Parathyroid adenoma (tissue), 2 donors: ENCODE results near the gene RIC3.

Experiments used
- H2AFZ ChIP-seq: fragments of 300-600 bp; sonication (generic); one replicate; pipeline ENCODE4 v1.7.0; 2017; ENCODE audit warnings: antibody characterized with exemption, mild to moderate bottlenecking
- H3K27ac ChIP-seq: fragments of 300-600 bp; sonication (generic); one replicate; pipeline ENCODE4 v1.7.0; 2017
- H3K27me3 ChIP-seq: fragments of 300-600 bp; sonication (generic); one replicate; pipeline ENCODE4 v1.7.0; 2017; ENCODE audit warnings: low read length; ENCODE audit not compliant: control insufficient read depth, insufficient read depth
- H3K36me3 ChIP-seq: fragments of 300-600 bp; sonication (generic); one replicate; pipeline ENCODE4 v1.7.0; 2017; ENCODE audit warnings: low read length; ENCODE audit not compliant: control insufficient read depth, insufficient read depth
- H3K4me1 ChIP-seq: fragments of 300-600 bp; sonication (generic); one replicate; pipeline ENCODE4 v1.7.0; 2017; ENCODE audit warnings: control low read depth
- H3K4me2 ChIP-seq: fragments of 300-600 bp; sonication (generic); one replicate; pipeline ENCODE4 v1.7.0; 2017; ENCODE audit warnings: low read length
- H3K4me3 ChIP-seq: fragments of 300-600 bp; sonication (generic); one replicate; pipeline ENCODE4 v1.7.0; 2017; ENCODE audit warnings: low read depth, low read length
- H3K79me2 ChIP-seq: fragments of 300-600 bp; sonication (generic); one replicate; pipeline ENCODE4 v1.7.0; 2017; ENCODE audit warnings: control low read depth
- H3K9ac ChIP-seq: fragments of 300-600 bp; sonication (generic); one replicate; pipeline ENCODE4 v1.7.0; 2017; ENCODE audit warnings: mild to moderate bottlenecking
- H3K9me3 ChIP-seq: fragments of 300-600 bp; sonication (generic); one replicate; pipeline ENCODE4 v1.7.0; 2017; ENCODE audit warnings: low read length; ENCODE audit not compliant: control insufficient read depth
- TF ChIP-seq, protein P1 (sequence below): fragments of 300-600 bp; sonication (generic); IDR thresholded peaks from one replicate; pipeline ENCODE4 v1.7.0; 2017; ENCODE audit warnings: antibody characterized with exemption, mild to moderate bottlenecking
- donor health status: primary hyperparathyroidism.

RIC3 gene

DNA sequence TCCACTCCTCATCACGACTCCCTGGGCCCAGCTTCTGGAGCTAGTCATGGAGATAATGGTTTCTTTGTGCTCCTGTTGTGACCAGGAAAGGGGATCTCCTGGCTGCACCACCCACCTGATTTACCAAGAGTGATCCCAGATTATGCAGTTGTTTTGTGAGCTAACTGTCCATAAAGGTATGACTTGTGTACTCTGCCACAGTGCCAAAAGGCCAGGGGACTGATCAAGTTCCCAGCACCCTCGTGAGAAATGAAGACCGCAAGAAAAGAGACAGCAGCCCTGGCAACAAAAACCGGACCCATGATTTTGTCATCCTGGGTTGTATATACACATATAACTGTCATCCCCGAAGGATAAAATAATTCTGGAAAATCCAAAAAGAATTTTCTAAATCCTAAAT lies 61.2 kb downstream of the RIC3 start:
- Histone ChIP-seq H3K9me3 (no peaks in the 10 kb centered on the region), H3K27me3 (no peaks in the 10 kb centered on the region), H3K4me2 (no peak overlapping the region), H3K9ac (no peak overlapping the region), H3K79me2 (no peaks in the 10 kb centered on the region), H2AFZ (no peak overlapping the region), H3K27ac (no peak overlapping the region), H3K4me1 (peaks cover 4% of the 10 kb centered on the region), H3K36me3 (no peaks in the 10 kb centered on the region), H3K4me3 (no peak overlapping the region)
- TF ChIP-seq, protein P1, sequence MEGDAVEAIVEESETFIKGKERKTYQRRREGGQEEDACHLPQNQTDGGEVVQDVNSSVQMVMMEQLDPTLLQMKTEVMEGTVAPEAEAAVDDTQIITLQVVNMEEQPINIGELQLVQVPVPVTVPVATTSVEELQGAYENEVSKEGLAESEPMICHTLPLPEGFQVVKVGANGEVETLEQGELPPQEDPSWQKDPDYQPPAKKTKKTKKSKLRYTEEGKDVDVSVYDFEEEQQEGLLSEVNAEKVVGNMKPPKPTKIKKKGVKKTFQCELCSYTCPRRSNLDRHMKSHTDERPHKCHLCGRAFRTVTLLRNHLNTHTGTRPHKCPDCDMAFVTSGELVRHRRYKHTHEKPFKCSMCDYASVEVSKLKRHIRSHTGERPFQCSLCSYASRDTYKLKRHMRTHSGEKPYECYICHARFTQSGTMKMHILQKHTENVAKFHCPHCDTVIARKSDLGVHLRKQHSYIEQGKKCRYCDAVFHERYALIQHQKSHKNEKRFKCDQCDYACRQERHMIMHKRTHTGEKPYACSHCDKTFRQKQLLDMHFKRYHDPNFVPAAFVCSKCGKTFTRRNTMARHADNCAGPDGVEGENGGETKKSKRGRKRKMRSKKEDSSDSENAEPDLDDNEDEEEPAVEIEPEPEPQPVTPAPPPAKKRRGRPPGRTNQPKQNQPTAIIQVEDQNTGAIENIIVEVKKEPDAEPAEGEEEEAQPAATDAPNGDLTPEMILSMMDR: no peak

DNA sequence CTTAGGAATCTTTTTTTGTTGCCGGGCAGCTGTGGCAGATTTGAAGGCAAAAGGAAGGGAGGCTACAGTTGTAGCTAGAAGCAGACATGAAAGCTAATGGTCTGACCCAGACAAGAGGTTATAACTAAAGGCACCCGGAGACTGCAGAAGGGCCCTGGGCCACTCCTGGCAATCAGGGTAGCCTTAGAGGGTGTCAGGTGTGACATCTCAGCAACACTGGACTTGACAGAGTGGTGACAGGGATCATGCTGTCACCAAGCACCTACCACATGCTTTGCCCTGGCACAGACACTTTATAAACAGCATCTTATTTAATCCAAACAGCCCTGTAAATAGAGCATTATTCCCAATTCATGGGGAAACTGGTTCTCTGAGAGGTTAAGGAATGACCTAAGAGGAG lies 62.1 kb downstream of the RIC3 start:
- TF ChIP-seq, protein P1: no peak
- Histone ChIP-seq H3K27me3 (no peaks in the 10 kb centered on the region), H3K4me2 (no peak overlapping the region), H3K9me3 (no peaks in the 10 kb centered on the region), H3K9ac (no peak overlapping the region), H3K4me3 (no peak overlapping the region), H2AFZ (no peak overlapping the region), H3K4me1 (peaks cover 4% of the 10 kb centered on the region), H3K36me3 (no peaks in the 10 kb centered on the region), H3K79me2 (no peaks in the 10 kb centered on the region), H3K27ac (no peak overlapping the region)

DNA sequence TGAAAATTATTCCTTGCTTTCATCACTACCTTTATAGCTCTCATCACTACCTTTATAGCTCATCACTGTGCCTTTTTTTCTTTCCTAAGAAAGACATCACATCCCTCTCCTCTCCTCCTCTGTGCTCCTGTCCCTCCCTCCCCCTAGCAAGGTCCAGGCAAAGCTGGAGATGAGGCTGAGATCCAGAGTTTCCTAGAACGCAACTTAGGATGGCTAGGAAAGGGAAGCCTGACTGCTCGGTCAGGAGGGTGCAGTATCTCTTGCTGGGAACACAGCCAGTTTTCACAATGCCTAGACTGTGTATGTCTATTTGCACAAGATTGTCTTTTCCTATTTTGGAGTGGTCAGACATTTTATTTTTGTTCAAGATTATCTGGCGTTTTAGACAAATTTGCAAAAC lies 63.2 kb downstream of the RIC3 start:
- H3K4me3 ChIP-seq: no peak overlapping the region
- H3K4me1 ChIP-seq: peaks cover under 1% of the 10 kb centered on the region
- no peak overlapping the region for H3K27ac ChIP-seq
- H3K36me3 ChIP-seq: no peaks in the 10 kb centered on the region
- H3K79me2 ChIP-seq: no peaks in the 10 kb centered on the region
- H3K9ac ChIP-seq: no peak overlapping the region
- H3K4me2 ChIP-seq: no peak overlapping the region
- H2AFZ ChIP-seq: no peak overlapping the region
- TF ChIP-seq, protein P1: no peak
- no peaks in the 10 kb centered on the region for H3K27me3 ChIP-seq
- H3K9me3 ChIP-seq: no peaks in the 10 kb centered on the region

DNA sequence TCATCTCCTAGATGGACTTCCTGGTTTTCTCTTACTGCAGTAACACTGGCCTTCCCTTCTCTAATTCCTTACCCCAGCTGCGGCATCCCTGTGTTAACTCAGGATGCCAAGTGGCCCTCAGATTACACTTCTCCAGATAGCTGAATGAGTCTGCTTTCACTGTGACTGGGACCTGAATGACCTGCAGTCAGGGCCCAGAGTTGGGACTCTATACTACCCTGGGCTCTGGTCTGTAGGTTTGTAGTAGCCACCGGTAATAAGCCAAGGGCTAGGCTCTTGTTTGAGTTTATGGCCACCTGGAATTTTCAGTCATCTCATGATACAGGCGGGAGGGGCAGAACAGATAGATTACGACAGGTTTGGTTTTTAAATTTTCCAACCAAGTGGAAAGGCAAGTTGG lies 63.7 kb downstream of the RIC3 start:
- H3K4me3 ChIP-seq: no peak overlapping the region
- H3K9ac ChIP-seq: no peak overlapping the region
- no peaks in the 10 kb centered on the region for H3K4me1 ChIP-seq
- H2AFZ ChIP-seq: no peak overlapping the region
- no peaks in the 10 kb centered on the region for H3K27me3 ChIP-seq
- H3K27ac ChIP-seq: no peak overlapping the region
- no peaks in the 10 kb centered on the region for H3K79me2 ChIP-seq
- TF ChIP-seq, protein P1: no peak
- no peaks in the 10 kb centered on the region for H3K36me3 ChIP-seq
- no peak overlapping the region for H3K4me2 ChIP-seq
- no peaks in the 10 kb centered on the region for H3K9me3 ChIP-seq

DNA sequence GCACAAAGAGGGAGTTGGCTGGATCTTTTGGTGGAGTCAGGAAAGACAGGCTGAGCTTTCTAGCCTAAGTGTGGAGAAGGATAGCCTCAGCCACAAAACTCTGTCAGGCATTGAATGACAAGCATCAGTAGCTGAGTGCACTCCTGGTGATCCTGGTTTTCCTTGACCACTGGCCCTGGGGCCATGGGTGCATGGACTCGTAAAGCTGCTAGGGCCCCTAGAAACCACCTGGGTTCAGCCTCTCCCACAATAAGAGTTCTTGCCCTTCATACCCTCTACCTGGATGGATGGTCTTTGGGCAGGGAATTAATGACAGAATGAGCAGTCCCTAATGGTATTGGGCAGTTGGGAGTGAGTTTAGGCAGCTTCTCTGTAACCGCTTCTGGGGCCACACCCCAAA lies 64.9 kb downstream of the RIC3 start:
- H3K4me2 ChIP-seq: no peak overlapping the region
- no peak overlapping the region for H3K27ac ChIP-seq
- H3K4me3 ChIP-seq: no peak overlapping the region
- H3K79me2 ChIP-seq: no peaks in the 10 kb centered on the region
- H2AFZ ChIP-seq: no peak overlapping the region
- H3K9me3 ChIP-seq: no peaks in the 10 kb centered on the region
- TF ChIP-seq, protein P1: no peak
- no peak overlapping the region for H3K9ac ChIP-seq
- no peaks in the 10 kb centered on the region for H3K36me3 ChIP-seq
- no peaks in the 10 kb centered on the region for H3K4me1 ChIP-seq
- H3K27me3 ChIP-seq: no peaks in the 10 kb centered on the region
